ENCODE results near the gene RABL6.
"Not testable (repeated sequence)": the region's sequence is repeated elsewhere in the genome, so short reads cannot be mapped to it uniquely, and the experiment has no call there.

RABL6 gene

GRCh38 chr9:136802321-136802720 is 5.4 kb upstream of the RABL6 start:
- TF ChIP-seq CTCF (conservative IDR thresholded peaks at IDR 0.05; ENCODE audit: low read length) = no peak
- DNase-seq (ENCODE audit: low read depth) = no peak
- H3K4me3 ChIP-seq (ENCODE audit: low read length) = no peak overlapping the region

- DNase-seq (ENCODE audit: low read depth); H3K4me3 ChIP-seq (ENCODE audit: low read length): not testable (repeated sequence)
These were observed 4.7 kb upstream of the RABL6 start for GRCh38 chr9:136803009-136803550.

- no peak for TF ChIP-seq CTCF (conservative IDR thresholded peaks at IDR 0.05; ENCODE audit: low read length)
- no peak for DNase-seq (ENCODE audit: low read depth)
These were observed 3.9 kb upstream of the RABL6 start for GRCh38 chr9:136803551-136804508.

GRCh38 chr9:136804509-136805206 is 3.1 kb upstream of the RABL6 start:
- no peak for DNase-seq (ENCODE audit: low read depth)
- TF ChIP-seq CTCF (conservative IDR thresholded peaks at IDR 0.05; ENCODE audit: low read length) = no peak

More at GRCh38 chr9:136803551-136804508, 3.9 kb upstream of the RABL6 start:
- H3K4me3 ChIP-seq (ENCODE audit: low read length) = no peak overlapping the region

GRCh38 chr9:136805207-136805740 is 2.5 kb upstream of the RABL6 start:
- DNase-seq (ENCODE audit: low read depth) = no peak
- no peak for TF ChIP-seq CTCF (conservative IDR thresholded peaks at IDR 0.05; ENCODE audit: low read length)
- H3K4me3 ChIP-seq (ENCODE audit: low read length) = no peak overlapping the region

More at GRCh38 chr9:136804509-136805206, 3.1 kb upstream of the RABL6 start:
- no peak overlapping the region for H3K4me3 ChIP-seq (ENCODE audit: low read length)

- DNase-seq (ENCODE audit: low read depth) = no peak
- H3K4me3 ChIP-seq (ENCODE audit: low read length) = no peak overlapping the region
- TF ChIP-seq CTCF (conservative IDR thresholded peaks at IDR 0.05; ENCODE audit: low read length) = no peak
These were observed 1.7 kb upstream of the RABL6 start for GRCh38 chr9:136806067-136806466.

- no peak for TF ChIP-seq CTCF (conservative IDR thresholded peaks at IDR 0.05; ENCODE audit: low read length)
These were observed 1.0 kb upstream of the RABL6 start for GRCh38 chr9:136806631-136807201.

More at GRCh38 chr9:136806631-136807201, 1.0 kb upstream of the RABL6 start:
- H3K4me3 ChIP-seq (ENCODE audit: low read length) = peak overlapping the region; percentile 76
- DNase-seq (ENCODE audit: low read depth) = no peak

All from AG10803 (cell line).